Activated CD8-positive, alpha-beta memory T cell treated with anti-CD3 and anti-CD28 coated beads for 48 hours (primary cell): Measurements from ENCODE around the gene DNMT3A.
A peak's percentile ranks its signal among the peaks of the same experiment; 100 is the strongest.

Experiments
- DNase-seq, 3 experiments: peaks; one replicate each; pipeline ENCODE4 v3.0.0-alpha.2; 2020; ENCODE audit warnings: low read depth in 2 of 3, low spot score in 2 of 3

DNMT3A gene

GRCh38 chr2:25373269-25373981 lies 31.7 kb upstream of the DNMT3A start:
- no peak for DNase-seq

- no peak for DNase-seq
These were observed 30.9 kb upstream of the DNMT3A start for GRCh38 chr2:25372405-25373268.

- DNase-seq: no peak
These were observed 29.8 kb upstream of the DNMT3A start for GRCh38 chr2:25371253-25372241.

GRCh38 chr2:25369876-25370275 lies 28.2 kb upstream of the DNMT3A start:
- no peak for DNase-seq

GRCh38 chr2:25369439-25369838 lies 27.7 kb upstream of the DNMT3A start:
- no peak for DNase-seq

GRCh38 chr2:25368660-25369059 lies 26.9 kb upstream of the DNMT3A start:
- DNase-seq: no peak

- DNase-seq: no peak
These were observed 25.6 kb upstream of the DNMT3A start for GRCh38 chr2:25367296-25367695.

- no peak for DNase-seq
These were observed 24.9 kb upstream of the DNMT3A start for GRCh38 chr2:25366629-25367028.

- no peak for DNase-seq
These were observed 23.5 kb upstream of the DNMT3A start for GRCh38 chr2:25365241-25365640.

- no peak for DNase-seq
These were observed 22.0 kb upstream of the DNMT3A start for GRCh38 chr2:25363733-25364132.

GRCh38 chr2:25362434-25363145 lies 20.9 kb upstream of the DNMT3A start:
- peak in 2 of 3 experiments; percentile 41 to 49 for DNase-seq

GRCh38 chr2:25362049-25362433 lies 20.3 kb upstream of the DNMT3A start:
- DNase-seq: peak; percentile 93 to 100 (median 99)

GRCh38 chr2:25361261-25362048 lies 19.7 kb upstream of the DNMT3A start:
- no peak for DNase-seq

- DNase-seq: no peak
These were observed 17.1 kb upstream of the DNMT3A start for GRCh38 chr2:25358836-25359235.

- no peak for DNase-seq
These were observed 16.6 kb upstream of the DNMT3A start for GRCh38 chr2:25358249-25358815.

GRCh38 chr2:25356088-25356487 lies 14.4 kb upstream of the DNMT3A start:
- DNase-seq: no peak

- DNase-seq: no peak
These were observed 13.5 kb upstream of the DNMT3A start for GRCh38 chr2:25355270-25355669.

- DNase-seq: no peak
These were observed 12.4 kb upstream of the DNMT3A start for GRCh38 chr2:25354116-25354515.

- no peak for DNase-seq
These were observed 7.7 kb upstream of the DNMT3A start for GRCh38 chr2:25349397-25349796.
